Measurements from ENCODE around the gene ADRB2. TPM values are rescaled to one million over a fixed set of nuclear protein-coding genes. Genes with fewer than 3 reads are reported as not detected.
"Not testable (repeated sequence)": the region's sequence is repeated elsewhere in the genome, so short reads cannot be mapped to it uniquely, and the experiment has no call there.

The ADRB2 gene
- total RNA-seq, 1 experiment from 2014 or later = 0.20 TPM

DNA sequence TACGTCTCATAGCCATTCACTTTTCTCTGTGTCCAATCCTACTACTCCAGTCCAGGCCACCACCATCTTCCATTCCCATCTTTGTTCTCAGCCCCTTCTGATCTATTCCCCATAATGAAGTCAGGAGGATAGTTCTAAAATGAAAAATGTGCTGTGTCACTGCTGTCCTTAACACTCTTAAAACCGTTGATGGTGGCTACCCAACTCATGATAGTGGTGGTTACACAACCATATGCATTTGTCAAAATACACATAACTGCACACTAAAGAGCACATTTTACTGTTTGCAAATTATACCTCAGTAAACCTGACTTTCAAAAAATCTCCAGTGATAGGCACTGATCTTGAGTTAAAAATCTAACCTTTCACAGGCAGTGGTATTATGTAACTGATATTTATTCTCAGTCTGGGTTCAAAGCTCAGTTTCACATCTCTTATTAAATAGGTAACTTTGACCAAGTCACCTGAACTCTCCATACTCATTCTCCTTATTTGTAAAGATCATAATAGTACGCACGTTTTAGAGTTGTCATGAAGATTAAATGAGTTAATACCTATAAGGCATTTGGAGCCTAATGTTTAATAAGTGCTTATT, 24.6 kb upstream of the ADRB2 start:
- in situ Hi-C loops (cut with HindIII; ENCODE audit: low pct_unique_long_range_greater_than_20kb, low sequenced_read_pairs) = no loop called here

DNA sequence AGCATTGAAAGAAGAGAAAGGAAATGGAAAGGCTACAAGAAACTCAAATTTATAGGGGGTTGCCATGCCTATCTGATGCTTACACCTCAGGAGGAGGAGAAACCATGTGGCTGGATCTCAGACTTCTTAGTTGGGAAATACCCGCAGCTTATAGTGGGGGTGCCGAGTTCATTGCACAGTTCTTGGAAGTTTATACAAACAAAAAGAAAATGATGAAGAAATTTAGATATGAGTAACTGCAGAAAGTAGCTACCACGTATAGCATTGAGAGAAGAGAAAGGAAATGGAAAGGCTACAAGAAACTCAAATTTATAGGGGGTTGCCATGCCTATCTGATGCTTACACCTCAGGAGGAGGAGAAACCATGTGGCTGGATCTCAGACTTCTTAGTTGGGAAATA, 23.0 kb upstream of the ADRB2 start:
- in situ Hi-C loops (cut with HindIII; ENCODE audit: low pct_unique_long_range_greater_than_20kb, low sequenced_read_pairs); DNase-seq (ENCODE audit: low read depth): not testable (repeated sequence)

More for the DNA sequence above, 24.6 kb upstream of the ADRB2 start:
- DNase-seq (ENCODE audit: low read depth) = no peak

- no peak for DNase-seq (ENCODE audit: low read depth)
- in situ Hi-C loops (cut with HindIII; ENCODE audit: low pct_unique_long_range_greater_than_20kb, low sequenced_read_pairs) = no loop called here
Measured at GRCh38 chr5:148804393-148804792, 22.0 kb upstream of the ADRB2 start.

DNA sequence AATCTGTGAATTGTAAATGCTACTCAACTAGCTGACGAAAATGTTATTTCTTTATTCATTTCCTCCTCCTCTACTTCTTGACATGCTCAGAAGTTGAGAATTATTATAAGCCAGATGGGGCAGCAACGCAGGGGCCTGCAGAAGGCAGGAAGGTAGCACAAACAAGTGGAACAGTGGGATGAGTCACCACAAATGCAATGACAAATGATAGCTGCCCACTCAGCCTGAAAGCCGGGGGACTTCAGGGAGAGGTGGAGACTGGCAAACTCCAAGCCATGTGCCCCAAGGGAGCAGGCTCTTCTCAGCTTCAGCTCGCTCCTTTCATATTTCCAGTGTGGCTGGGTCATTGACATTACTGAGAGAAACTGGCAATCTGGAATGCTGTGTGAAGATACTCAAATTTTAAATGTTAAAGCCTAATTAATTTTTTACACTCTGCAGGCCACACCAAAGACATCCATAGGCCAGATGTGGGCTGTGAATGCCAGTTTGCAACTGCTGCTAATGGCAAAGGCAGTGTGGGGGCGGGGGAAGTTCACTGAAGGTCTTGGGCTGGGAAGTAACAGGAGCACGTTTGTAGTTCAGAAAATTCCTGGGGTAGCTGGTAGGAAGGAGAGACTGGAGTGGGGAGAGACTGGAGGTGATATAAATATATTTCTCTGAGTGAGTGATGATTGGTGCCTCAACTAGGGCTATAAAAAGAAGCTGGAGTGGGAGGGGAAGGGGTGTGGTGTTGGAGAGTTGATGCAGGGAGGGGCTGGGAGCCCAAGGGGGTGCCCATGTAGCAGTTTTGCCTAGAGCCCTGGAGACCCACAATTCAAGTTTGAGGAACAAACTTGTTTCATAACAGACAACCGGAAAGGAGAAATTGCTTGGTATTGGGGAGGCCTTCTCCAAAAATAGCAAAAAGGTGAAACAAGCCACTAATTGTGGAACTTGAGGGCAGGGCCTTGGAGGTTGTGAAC, 20.8 kb upstream of the ADRB2 start:
- in situ Hi-C loops (cut with HindIII; ENCODE audit: low pct_unique_long_range_greater_than_20kb, low sequenced_read_pairs) = no loop called here
- peak; percentile 80 for DNase-seq (ENCODE audit: low read depth)

DNA sequence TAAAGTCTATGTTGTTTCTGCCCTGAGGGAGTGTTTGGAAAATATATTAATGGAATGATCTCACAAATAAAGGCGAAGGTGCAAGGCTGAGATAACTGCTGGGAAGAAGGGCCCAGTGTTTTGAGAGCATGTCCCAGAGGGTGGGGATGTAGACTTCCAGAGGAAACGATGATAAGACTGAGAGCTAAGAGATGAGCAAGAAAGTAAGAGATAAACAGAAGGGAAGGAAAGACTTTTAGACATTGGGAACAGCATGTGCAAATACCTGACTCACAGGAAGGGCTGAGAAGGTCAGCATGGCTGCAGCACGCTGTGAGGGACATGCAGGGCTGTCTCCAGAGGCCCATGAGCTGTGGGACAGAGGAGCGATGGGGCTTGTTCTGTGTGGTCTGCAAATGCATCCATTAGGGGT, 19.9 kb upstream of the ADRB2 start:
- in situ Hi-C loops (cut with HindIII; ENCODE audit: low pct_unique_long_range_greater_than_20kb, low sequenced_read_pairs) = no loop called here
- DNase-seq (ENCODE audit: low read depth) = no peak

DNA sequence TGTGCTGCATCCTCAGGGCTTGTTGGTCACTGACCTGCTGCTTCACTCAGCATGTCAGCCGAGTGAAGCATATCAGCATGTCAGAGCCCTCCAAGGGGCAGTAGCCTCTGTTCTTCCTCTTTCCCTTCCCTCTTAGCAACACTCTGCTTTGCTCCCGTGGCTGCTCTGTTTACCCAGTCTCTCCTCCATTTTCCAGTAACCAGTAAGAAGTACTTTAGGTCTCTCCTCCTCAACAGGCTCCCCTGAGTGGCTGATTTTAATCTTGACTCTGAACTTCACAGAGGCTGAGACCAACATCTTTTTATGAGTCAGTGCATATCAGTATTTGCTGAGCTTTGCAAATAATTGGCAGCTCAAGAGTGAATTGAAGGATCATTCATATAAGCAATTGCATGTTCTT, 18.6 kb upstream of the ADRB2 start:
- DNase-seq (ENCODE audit: low read depth) = no peak
- in situ Hi-C loops (cut with HindIII; ENCODE audit: low pct_unique_long_range_greater_than_20kb, low sequenced_read_pairs) = no loop called here

- no peak for DNase-seq (ENCODE audit: low read depth)
- in situ Hi-C loops (cut with HindIII; ENCODE audit: low pct_unique_long_range_greater_than_20kb, low sequenced_read_pairs) = no loop called here
Measured at GRCh38 chr5:148808864-148809642, 17.4 kb upstream of the ADRB2 start.

GRCh38 chr5:148809781-148810524, 16.5 kb upstream of the ADRB2 start:
- in situ Hi-C loops (cut with HindIII; ENCODE audit: low pct_unique_long_range_greater_than_20kb, low sequenced_read_pairs) = no loop called here
- no peak for DNase-seq (ENCODE audit: low read depth)

DNA sequence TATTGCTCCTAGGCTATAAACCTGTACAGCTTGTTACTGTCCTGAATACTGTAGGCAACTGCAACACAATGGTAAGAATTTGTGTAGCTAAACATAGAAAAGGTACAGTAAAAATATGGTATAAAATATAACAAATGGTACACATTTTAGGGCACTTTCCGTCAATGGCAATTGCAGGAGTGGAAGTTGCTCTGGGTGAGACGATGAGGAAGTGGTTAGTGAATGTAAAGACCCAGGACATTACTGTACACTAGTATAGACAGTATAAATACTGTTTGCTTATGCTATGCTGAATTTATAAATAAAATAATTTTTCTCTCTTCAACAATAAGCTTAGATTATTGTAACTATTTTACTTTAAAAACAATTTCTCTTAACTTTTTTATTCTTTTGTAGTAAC, 15.6 kb upstream of the ADRB2 start:
- no peak for DNase-seq (ENCODE audit: low read depth)
- in situ Hi-C loops (cut with HindIII; ENCODE audit: low pct_unique_long_range_greater_than_20kb, low sequenced_read_pairs) = no loop called here

GRCh38 chr5:148811756-148812155, 14.7 kb upstream of the ADRB2 start:
- DNase-seq (ENCODE audit: low read depth) = no peak
- in situ Hi-C loops (cut with HindIII; ENCODE audit: low pct_unique_long_range_greater_than_20kb, low sequenced_read_pairs) = no loop called here

DNA sequence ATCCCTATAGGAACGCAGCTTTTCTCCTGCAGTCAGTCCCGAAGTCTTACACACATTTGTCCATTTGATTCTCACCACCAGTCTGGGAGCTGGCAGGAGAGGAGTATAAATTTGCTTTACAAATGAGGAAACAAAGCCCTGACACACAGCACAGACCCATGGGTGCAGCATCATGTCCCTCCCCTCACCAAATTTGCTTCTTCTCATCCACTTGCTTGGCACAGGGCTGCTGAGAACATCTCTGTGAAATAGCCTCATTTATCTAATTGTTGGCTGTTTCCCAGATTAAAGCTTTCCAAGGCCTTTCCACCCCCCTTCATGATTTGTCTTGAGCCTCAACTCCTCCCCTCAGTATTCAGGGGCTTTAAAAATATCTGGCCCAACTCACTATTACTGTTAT, 11.3 kb upstream of the ADRB2 start:
- DNase-seq (ENCODE audit: low read depth) = no peak
- in situ Hi-C loops (cut with HindIII; ENCODE audit: low pct_unique_long_range_greater_than_20kb, low sequenced_read_pairs) = no loop called here

DNA sequence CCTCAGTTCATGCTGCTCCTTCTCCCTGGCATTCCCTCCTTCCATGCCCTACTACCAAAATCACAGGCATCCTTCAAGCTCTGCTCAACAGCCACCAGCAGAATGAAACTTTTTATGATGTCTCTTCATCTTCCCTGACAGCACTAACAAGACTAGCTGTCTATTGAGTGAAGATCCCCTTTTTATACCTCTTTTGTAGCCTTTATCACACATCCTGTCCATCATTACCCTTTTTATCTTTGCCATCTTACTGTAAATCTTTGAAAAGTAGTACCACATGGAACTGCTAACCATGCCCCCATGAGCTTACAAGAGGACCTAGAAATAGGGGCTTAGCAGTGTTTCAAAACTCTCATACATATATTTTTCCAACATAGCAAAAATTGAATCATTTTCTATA, 10.8 kb upstream of the ADRB2 start:
- in situ Hi-C loops (cut with HindIII; ENCODE audit: low pct_unique_long_range_greater_than_20kb, low sequenced_read_pairs) = no loop called here
- DNase-seq (ENCODE audit: low read depth) = no peak

DNA sequence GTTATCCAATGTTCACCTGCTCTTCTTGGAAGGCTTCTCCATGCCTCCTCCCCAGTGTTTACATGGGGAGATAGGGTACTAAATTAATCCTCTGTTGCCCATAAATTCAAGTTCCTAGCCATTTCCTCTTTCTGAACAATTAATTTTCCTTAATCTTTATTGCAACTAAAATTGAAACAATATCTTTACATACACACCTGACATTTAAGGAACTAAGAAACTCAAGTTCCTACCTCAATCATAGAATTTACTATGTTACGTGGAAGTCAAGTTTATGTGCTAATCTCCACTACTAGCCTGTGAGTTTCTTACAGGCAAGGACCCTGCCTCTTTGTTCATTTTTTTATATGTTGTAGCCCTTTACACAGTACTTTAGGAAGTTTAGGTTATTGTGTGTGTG, 10.1 kb upstream of the ADRB2 start:
- in situ Hi-C loops (cut with HindIII; ENCODE audit: low pct_unique_long_range_greater_than_20kb, low sequenced_read_pairs) = no loop called here
- DNase-seq (ENCODE audit: low read depth) = no peak

DNA sequence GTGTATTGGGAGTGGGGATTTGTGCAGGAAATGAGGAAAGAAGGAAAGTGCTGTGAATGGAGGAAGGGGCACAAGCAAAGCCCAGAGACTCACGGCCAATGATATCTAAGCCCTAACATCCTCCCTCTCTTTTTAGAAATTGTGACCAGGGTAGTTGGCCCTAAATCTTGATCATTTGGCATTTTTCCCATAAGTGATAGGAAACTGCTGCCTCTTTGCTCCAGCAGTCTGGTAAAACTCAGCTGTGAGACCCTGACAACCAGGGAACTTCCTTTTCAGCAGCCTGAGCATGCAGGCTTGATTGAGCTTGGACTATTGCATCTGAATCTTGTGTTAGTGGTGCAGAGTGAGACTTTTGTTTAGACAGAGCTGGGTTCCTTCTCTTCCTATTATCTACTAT, 9.6 kb upstream of the ADRB2 start:
- in situ Hi-C loops (cut with HindIII; ENCODE audit: low pct_unique_long_range_greater_than_20kb, low sequenced_read_pairs) = no loop called here
- DNase-seq (ENCODE audit: low read depth) = no peak

DNA sequence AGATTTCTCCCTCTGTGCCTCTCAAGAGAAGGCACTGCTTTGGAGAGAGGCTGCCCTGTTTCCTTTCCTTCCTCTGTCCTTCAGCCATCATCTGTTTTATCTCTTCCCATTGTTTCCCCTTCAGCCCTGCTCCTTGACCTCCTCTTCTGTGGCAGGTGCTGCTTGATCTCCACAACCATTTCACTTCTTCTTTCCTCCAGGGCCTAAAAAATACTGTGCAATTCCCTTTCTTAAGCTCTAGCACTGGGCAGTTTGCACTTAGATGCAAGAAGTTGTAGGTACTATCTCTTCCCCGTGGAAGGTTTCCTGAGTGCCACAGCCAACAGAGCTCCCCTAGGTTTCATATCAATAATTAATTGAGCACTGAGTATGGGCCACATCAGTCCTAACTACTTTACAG, 8.8 kb upstream of the ADRB2 start:
- DNase-seq (ENCODE audit: low read depth) = no peak
- in situ Hi-C loops (cut with HindIII; ENCODE audit: low pct_unique_long_range_greater_than_20kb, low sequenced_read_pairs) = no loop called here

DNA sequence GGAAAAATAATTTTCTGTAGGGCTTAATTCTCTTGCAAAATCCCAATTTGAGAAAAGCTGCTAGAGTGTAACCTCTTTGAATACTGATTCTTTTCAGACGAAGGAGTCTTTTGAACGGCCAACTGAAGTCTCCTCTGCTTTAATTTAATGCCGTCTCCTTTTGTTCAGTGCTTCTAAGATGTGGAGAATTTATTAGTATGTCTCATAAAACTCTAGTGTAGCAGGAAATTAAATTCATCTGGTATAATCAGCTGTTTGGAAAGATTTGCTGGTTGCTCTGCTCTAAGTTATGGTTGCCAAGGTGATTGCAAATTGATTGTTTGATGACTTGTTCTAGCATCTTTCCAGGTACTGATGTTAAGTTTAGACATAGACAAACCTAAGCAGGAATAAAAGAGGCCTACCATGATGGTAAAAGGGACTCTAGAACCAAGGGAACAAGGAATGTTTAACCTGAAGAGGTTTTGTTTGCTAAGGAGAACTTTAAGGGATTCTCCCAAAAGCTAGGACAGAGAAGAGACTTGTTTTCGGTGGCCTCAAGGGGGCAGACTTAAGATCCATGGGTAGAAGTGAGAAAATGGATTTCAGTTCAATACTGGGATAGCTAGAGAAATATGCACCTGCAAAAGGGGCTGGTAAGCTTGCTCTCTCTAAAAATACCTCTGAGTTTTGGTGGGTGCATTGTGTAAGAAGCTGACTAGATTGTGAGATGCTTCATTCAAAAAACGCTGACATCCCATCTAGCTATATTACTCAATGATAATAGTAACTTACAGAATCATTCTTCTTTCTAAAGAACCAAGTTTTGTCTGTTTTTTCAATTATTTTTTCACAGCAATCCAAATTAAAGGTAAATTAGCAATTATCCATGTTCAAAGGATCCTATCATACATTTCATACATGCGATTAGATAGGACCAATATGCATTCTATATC, 5.7 kb upstream of the ADRB2 start:
- no peak for DNase-seq (ENCODE audit: low read depth)
- in situ Hi-C loops (cut with HindIII; ENCODE audit: low pct_unique_long_range_greater_than_20kb, low sequenced_read_pairs) = no loop called here

DNA sequence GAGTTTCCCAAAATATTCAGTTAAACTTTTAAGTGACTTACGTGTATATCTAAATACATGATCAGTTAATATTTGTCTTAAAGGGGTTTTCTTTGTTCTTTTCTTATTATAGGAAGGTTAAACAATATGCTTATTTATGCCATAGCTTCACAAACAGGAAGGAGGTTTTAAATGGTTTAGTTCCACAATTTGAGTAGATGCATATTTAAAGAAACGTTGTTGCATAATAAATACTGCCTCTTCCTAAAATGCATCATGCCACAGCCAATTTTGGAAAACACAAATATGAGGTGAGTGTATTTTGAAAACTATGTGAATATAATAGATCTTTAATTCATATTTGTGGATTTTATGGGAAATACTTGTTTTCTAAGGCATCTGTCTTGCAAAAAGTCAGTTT, 2.5 kb upstream of the ADRB2 start:
- DNase-seq (ENCODE audit: low read depth) = no peak
- in situ Hi-C loops (cut with HindIII; ENCODE audit: low pct_unique_long_range_greater_than_20kb, low sequenced_read_pairs) = no loop called here

GRCh38 chr5:148825716-148826052, 727 bp upstream of the ADRB2 start:
- no peak for DNase-seq (ENCODE audit: low read depth)
- in situ Hi-C loops (cut with HindIII; ENCODE audit: low pct_unique_long_range_greater_than_20kb, low sequenced_read_pairs) = no loop called here
